NCI-H2029 treated with DMSO at 0.1 percent for 48 hours (cell line): ENCODE measurements around the gene DSC3.

Experiments used
- DNase-seq: peaks from one replicate; lab custom pipeline; 2025; lab: John Stamatoyannopoulos, UW

Gene DSC3

DNA sequence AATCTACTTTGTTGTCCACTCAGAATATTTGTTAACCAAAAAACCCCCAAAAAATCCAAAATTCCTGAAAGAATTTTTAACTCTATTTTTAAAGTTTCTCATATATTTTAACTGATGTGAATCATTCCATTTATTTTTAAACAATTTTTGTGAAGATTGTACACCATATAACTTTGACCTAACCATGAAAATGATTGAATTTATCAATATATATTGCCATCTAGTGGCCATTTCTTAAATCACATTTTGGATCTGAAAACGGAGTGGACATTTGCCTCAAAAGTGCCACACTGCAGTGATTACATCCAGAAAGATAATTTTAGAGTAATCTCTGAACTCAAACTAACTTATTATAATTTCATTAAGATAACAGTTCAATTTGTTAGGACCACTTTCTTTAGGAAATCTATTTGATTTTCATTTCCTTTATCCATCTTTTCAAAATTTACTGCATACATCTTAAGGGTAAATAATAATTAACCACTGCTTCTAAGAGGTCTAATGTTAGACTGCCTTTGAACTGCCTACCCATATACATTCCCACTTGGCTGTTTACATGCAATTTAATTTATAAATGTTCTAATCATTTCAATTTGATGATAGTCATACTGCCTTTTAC, 71.1 kb downstream of the DSC3 start:
- no peak for DNase-seq

DNA sequence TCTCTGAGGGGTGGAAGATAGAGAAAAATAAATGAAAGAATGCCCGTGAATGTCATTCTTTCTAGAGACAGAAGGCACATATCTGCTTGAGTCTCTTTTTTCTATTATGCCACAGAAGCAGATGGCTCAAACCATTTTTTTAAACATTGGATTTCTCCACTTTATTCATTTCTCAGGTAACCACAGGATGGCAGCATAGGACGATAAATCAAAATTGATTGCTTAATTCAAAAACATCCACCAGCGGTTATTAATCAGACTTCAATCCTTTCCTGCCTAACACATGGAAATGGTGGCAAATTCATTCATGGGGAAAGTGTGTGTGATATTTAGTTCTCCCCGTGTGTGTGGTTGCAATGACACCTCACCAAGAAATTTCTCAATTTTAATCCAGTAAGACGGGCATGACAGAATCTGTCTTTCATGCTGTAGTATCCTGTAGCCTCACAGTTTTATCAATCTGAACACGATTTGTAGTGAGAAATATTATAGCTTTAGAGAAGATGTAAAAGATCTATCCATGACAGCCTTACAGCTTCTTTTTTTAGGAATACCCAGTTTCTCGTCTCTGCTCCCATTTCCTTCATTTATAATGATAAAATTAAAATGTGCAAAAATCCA, 72.2 kb downstream of the DSC3 start:
- DNase-seq: no peak

GRCh38 chr18:30969670-30970170, 72.8 kb downstream of the DSC3 start:
- DNase-seq: no peak

- DNase-seq: no peak
Measured at GRCh38 chr18:30967701-30968100, 74.8 kb downstream of the DSC3 start.

DNA sequence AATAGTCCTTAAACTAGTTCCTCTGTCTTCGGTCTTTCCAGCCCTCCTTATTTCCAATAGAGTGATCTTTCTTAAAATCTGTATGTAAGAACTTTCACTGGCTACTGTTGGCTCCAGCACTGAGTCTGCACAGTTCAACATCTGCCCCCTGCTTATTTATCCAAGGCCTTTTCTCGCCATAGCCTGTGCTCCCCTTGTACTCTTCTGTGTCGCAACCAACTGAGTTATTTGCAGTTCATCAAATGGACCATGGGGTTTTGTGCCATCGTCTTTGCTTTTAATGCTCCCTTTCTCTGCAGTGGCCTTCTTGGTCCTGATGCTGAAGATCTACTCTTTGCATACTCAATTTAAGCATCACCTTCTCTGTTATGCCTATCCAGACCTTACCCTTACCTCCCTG, 77.3 kb downstream of the DSC3 start:
- DNase-seq: no peak

GRCh38 chr18:30960661-30961060, 81.9 kb downstream of the DSC3 start:
- no peak for DNase-seq

GRCh38 chr18:30957066-30957465, 85.5 kb downstream of the DSC3 start:
- DNase-seq: no peak

DNA sequence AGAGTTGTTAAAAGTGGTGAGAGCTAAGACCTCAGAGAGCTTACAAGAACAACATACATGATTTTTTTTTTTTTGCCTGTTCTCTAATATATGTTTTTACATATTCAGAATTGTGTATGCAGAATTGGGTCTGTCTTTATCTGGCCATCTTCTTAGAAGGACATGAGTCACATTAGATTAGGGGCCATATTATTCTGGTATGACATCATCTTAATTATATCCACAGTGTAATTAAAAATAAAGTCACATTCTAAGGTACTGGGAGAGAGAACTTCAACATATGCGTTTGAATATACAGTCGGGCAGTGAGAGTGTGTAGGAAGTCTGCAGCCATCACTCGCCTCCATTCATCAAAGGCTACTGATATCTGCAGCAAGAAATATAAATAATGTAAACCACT, 88.3 kb downstream of the DSC3 start:
- DNase-seq: no peak

- DNase-seq: no peak
Measured at GRCh38 chr18:30945761-30946160, 96.8 kb downstream of the DSC3 start.

DNA sequence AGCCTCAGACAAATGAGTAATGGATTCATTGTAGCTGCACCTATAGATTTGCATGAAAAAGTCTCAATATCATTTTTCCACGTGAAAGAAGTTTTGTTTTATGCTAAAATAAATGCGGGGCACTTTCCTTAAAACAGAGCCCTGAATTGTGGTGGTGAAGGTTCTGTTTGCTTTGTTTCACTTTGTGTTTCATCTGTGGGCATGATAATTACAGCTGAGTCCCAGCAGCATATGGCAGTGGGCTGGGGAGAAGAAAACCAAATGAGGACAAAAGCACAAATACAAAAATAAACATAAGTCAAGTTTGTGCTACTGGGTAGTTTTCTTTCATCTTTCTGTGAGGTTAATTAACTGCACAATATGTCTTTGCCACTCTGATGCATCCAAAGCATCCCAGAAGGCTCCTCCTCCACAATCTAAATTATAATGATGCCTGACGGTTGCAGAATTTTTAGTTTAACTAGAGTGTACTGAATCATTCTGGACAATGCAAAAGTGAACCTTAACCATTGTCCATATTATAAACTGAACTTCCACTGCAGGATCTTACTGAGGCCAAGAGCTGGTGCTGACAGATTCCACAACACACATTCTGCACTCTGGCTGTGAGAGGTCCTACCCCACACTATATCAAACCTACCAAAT, 97.6 kb downstream of the DSC3 start:
- DNase-seq: no peak

GRCh38 chr18:30940952-30941539, 101.5 kb downstream of the DSC3 start:
- no peak for DNase-seq
